GF-D8 (cell line): Measurements from ENCODE around the gene PODN.

Experiments
- DNase-seq: peaks from one replicate; lab custom pipeline; 2025; lab: John Stamatoyannopoulos, UW

Gene PODN

GRCh38 chr1:53089478-53090226 is 27.6 kb downstream of the PODN start:
- no peak for DNase-seq

GRCh38 chr1:53090227-53091147 is 28.5 kb downstream of the PODN start:
- no peak for DNase-seq

GRCh38 chr1:53091841-53092645 is 30.0 kb downstream of the PODN start:
- DNase-seq, result no peak

GRCh38 chr1:53092659-53093450 is 30.8 kb downstream of the PODN start:
- DNase-seq, result no peak

GRCh38 chr1:53093451-53093754 is 31.4 kb downstream of the PODN start:
- DNase-seq, result no peak

GRCh38 chr1:53093778-53094532 is 31.9 kb downstream of the PODN start:
- no peak for DNase-seq

- DNase-seq, result no peak
These were observed 32.5 kb downstream of the PODN start for GRCh38 chr1:53094533-53094919.

GRCh38 chr1:53104289-53104913 is 42.4 kb downstream of the PODN start:
- DNase-seq, result no peak

- no peak for DNase-seq
These were observed 45.1 kb downstream of the PODN start for GRCh38 chr1:53107090-53107489.

- no peak for DNase-seq
These were observed 45.7 kb downstream of the PODN start for GRCh38 chr1:53107570-53108322.

- no peak for DNase-seq
These were observed 46.9 kb downstream of the PODN start for GRCh38 chr1:53108646-53109580.

- no peak for DNase-seq
These were observed 48.5 kb downstream of the PODN start for GRCh38 chr1:53110370-53111072.

- no peak for DNase-seq
These were observed 49.1 kb downstream of the PODN start for GRCh38 chr1:53111073-53111556.

GRCh38 chr1:53111693-53112092 is 49.7 kb downstream of the PODN start:
- DNase-seq, result no peak

GRCh38 chr1:53112271-53112774 is 50.3 kb downstream of the PODN start:
- no peak for DNase-seq

- DNase-seq, result no peak
These were observed 50.8 kb downstream of the PODN start for GRCh38 chr1:53112861-53113260.

- DNase-seq, result no peak
These were observed 52.1 kb downstream of the PODN start for GRCh38 chr1:53114090-53114489.
